ENCODE results near the gene SLC22A1.
"Not testable (repeated sequence)": the region's sequence is repeated elsewhere in the genome, so short reads cannot be mapped to it uniquely, and the experiment has no call there.

Gene SLC22A1

DNA sequence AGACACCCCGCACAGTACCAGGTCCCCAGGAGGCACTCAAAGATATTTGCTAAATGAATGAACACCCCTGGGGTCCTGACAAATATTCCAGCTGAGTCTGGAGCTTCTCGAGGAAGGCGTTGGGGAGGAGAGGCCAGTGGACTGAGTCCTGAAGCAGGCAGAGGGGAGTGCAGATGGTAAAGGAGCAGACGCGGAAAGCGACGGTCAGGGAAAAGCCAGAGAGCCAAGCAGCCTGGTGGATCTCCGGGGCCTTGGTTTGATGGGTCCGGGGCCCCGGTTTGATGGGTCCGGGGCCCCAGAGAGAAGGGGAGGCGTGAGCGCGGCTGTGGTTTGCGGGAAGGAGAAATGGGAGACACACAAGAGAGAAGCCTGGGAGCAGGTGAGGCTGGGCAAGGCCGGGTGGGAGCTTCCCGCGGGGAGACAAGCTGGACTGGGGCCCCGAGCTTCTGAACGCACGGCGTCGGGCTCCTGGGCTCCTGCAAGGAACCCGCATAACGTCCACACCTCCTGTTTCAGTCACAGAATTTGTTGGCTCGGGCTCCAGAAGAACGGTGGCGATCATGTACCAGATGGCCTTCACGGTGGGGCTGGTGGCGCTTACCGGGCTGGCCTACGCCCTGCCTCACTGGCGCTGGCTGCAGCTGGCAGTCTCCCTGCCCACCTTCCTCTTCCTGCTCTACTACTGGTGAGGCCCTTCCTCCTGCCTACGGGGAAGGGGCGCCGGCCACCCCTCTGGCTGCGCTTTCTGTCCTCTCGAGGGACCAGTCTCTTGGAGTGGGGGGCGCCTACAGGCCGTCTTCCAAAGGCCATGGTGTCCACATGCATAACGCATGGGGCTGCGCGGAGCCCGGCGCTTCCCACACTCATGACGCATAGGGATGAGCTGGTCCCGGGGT lies 12.1 kb downstream of the SLC22A1 start:
- H3K4me3 ChIP-seq (replicated peaks; ENCODE audit: low read depth, low read length): no peak overlapping the region
- TF ChIP-seq CTCF (IDR thresholded peaks at IDR 0.05; ENCODE audit: low read length, missing control alignments): no peak
- DNase-seq (ENCODE audit: low read depth): no peak

DNA sequence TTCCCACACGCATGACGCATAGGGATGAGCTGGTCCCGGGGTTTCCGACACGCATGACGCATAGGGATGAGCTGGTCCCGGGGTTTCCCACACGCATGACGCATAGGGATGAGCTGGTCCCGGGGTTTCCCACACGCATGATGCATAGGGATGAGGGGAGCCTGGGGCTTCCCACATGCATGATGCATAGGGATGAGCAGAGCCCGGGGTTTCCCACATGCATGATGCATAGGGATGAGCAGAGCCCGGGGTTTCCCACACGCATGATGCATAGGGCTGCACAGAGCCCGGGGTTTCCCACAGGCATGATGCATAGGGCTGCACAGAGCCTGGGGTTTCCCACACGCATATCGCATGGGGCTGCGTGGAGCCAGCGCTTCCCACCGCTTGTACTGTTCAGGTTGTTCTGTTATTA lies 12.7 kb downstream of the SLC22A1 start:
- H3K4me3 ChIP-seq (replicated peaks; ENCODE audit: low read depth, low read length); DNase-seq (ENCODE audit: low read depth): not testable (repeated sequence)

GRCh38 chr6:160134779-160135547 lies 13.3 kb downstream of the SLC22A1 start:
- no peak for TF ChIP-seq CTCF (IDR thresholded peaks at IDR 0.05; ENCODE audit: low read length, missing control alignments)
- no peak overlapping the region for H3K4me3 ChIP-seq (replicated peaks; ENCODE audit: low read depth, low read length)
- DNase-seq (ENCODE audit: low read depth): no peak

DNA sequence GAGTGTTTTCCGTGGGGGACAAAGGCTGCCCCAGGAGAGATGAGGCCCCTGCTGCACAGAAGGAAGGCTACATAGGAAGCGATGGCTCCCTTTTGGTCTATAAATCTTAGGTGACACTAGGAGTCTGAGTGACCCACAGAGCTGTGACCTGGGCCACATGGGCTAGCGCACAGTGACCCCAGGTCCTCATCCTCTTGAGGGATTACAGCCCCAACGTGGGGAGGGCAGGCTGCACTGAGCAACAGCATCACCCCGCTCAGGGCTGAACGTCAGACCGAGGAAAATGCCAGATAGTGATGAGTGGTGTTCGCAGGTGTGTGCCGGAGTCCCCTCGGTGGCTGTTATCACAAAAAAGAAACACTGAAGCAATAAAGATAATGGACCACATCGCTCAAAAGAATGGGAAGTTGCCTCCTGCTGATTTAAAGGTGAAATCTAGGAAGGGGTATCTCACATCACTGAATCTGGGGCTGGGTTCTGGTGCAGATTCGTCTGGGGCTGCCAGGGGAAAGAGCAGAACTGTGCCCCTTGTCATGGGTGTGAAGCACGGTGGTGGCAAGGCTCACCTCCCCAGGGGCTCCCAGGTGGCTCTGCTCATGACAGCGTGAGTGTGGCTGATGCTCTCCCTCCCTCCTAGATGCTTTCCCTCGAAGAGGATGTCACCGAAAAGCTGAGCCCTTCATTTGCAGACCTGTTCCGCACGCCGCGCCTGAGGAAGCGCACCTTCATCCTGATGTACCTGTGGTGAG lies 14.5 kb downstream of the SLC22A1 start:
- TF ChIP-seq CTCF (IDR thresholded peaks at IDR 0.05; ENCODE audit: low read length, missing control alignments): no peak
- DNase-seq (ENCODE audit: low read depth): no peak
- no peak overlapping the region for H3K4me3 ChIP-seq (replicated peaks; ENCODE audit: low read depth, low read length)

DNA sequence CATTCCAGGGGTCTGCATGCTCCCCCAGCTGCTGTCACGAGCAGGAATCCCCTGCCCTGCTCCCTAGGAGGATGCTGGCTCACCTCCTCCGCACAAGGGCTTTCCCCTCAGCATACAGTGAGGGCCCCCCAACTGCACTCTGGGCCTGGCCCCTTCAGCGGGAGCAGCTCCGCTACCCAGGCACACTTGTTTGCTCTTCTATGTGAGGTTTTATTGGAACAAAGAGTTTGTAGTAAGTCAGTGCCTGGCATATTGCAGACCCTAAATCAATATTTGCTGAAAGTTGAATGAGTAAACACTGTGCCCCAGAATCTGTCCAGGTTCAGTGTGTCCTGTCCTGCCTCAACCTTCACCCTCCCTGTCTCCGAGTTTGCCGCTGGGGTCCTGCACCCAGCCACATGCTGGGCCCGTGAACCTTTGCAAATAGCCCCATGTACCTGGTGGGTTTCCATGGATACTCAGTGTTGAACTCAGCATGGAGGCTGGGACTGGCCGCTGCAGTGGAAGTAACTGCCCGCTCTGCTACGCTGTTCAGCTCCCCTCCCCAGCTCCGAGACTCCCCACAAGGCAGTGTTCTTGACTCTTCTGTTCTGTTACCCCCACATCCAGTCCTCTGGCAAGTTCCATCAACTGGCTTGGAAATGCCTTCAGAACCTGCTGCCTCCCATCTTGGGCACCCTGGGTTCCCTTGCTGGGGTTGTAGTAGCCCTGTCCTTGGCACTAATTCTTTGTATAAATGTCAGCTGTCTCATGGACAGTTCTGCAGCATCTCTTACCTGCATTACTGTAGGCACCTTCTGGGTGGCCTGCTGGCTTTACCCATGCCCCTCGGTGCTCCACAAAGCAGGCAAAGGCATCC lies 15.7 kb downstream of the SLC22A1 start:
- no peak overlapping the region for H3K4me3 ChIP-seq (replicated peaks; ENCODE audit: low read depth, low read length)
- no peak for TF ChIP-seq CTCF (IDR thresholded peaks at IDR 0.05; ENCODE audit: low read length, missing control alignments)
- DNase-seq (ENCODE audit: low read depth): no peak

DNA sequence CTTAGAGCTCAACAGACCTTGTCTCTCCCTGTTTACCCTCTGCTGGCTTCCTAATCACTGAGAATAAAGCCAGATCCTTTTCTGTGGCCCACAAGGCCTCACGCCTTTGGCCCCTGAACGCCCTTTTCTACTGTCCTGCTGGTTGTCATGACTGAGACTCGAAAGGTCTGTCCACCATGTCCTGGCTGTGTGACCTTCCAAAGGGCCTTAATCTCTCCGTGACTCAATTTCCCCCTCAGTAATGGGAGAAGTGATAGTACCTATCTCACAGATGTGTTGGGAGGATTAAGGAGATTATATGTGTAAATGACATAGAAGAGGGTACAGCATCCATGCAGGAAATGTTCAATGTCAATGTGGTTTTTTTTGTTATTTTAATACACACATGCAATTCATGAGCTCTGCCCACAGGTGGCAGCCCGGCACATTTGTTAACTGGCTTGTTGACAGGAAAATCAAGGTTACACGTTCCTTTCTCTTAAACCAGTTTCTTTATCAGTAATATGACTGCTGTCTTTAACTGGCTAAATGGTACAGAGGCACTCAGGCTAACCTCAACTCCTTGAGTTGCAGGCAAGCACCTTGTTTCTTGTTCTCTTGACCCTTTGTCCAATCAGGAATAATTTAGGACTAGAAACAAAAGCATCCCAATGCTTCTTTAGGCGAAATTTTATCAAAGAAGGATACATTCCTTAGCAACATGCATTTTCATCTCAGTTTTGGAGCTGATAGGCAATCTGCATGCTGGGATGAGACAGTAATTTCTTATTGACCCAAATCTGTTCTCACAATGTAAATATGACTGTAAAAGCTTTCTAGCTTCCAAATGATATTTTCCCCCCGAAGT lies 16.6 kb downstream of the SLC22A1 start:
- no peak overlapping the region for H3K4me3 ChIP-seq (replicated peaks; ENCODE audit: low read depth, low read length)
- peak; percentile 78 for TF ChIP-seq CTCF (IDR thresholded peaks at IDR 0.05; ENCODE audit: low read length, missing control alignments)
- peak; percentile 84 for DNase-seq (ENCODE audit: low read depth)
